Kidney tubule cell (primary cell): Measurements from ENCODE around the gene TBC1D26.
A peak's percentile ranks its signal among the peaks of the same experiment; 100 is the strongest.
"Not testable (repeated sequence)": the region's sequence is repeated elsewhere in the genome, so short reads cannot be mapped to it uniquely, and the experiment has no call there.

Experiments
- DNase-seq: peaks from one replicate; pipeline ENCODE4 v3.0.0-alpha.2; 2018; ENCODE audit warnings: low spot score

TBC1D26 gene

DNA sequence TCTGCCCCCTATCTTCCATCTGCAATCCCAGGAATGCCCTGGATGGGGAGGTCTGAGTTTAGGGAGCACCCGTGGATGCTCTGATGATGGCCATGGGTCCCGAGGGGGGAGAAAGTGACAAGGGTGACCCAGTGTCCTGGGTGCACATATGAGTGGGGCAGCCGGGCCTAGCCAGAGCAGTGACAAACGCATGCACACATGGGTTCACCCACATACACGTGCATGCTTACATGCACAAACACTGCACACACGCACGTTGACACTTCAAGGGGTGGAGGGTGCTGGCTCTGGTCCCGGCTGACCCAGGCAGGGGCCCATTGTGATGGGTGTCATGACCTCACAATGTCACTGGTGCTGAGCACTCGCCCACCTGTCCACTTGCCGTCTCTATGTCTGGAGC, at the start of gene TBC1D26:
Gene TBC1D26, plus strand, starts transcription at position 384 of the 400 bp plus-strand sequence. CDS start 3,066 bp downstream, outside the sequence.
- not testable (repeated sequence) for DNase-seq

GRCh38 chr17:15683135-15683534, 48.9 kb upstream of the TBC1D26 start:
- not testable (repeated sequence) for DNase-seq

- peak; percentile 53 for DNase-seq
Observed at GRCh38 chr17:15683824-15684478, 48.1 kb upstream of the TBC1D26 start, which contains the start of gene TRIM16. TRIM16 (minus strand) TSS chr17:15684311; CDS start chr17:15651609, 32,702 bp downstream.

DNA sequence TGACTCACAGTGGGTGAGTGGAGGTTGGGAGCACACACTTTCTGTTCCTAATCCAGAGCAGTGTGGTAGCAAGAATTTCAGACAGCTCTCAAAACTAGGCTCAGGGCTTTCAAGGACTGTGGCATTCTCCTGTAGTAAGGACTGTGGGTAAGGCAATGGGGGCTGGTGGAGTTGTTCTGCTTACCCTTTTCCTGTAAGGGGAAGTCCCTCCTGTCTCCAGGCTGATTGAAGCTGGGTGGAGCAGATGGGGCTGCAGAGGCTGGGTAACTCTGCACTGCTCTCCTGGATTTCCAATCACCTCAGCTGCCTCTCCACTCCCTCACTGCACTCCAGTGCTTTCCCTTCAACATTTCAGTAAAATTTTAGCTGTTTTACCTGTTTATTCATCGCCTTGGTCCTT, 44.6 kb upstream of the TBC1D26 start:
- not testable (repeated sequence) for DNase-seq

GRCh38 chr17:15698967-15699366, 33.1 kb upstream of the TBC1D26 start:
- not testable (repeated sequence) for DNase-seq

GRCh38 chr17:15699413-15699924, 32.6 kb upstream of the TBC1D26 start, which contains the start of gene ZNF286A:
ZNF286A (plus strand) TSS chr17:15699752; CDS start chr17:15700330, 578 bp downstream.
- DNase-seq = peak; percentile 100

GRCh38 chr17:15699937-15700336, 32.1 kb upstream of the TBC1D26 start:
- not testable (repeated sequence) for DNase-seq

DNA sequence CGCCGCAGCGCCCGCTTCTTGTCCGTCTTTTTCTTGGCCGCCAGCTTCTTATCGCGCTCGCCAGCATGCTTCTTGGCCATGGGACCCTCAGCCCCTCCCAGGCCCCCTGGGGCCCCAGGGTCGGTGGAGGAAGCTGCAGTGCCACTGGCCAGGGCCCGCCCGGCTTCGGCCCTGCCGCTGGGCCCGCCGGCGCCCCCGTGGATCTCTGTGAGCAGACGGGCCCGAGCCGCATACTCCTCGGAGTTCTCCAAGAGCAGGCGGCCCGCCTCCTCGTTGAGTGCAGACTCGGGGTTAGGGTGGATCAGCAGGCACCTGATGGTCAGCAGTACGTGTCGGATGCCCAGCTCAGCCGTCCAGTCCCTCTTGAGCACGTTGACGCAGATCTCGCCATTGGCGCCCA, 27.8 kb upstream of the TBC1D26 start:
- not testable (repeated sequence) for DNase-seq

GRCh38 chr17:15704813-15705212, 27.3 kb upstream of the TBC1D26 start:
- DNase-seq = not testable (repeated sequence)

DNA sequence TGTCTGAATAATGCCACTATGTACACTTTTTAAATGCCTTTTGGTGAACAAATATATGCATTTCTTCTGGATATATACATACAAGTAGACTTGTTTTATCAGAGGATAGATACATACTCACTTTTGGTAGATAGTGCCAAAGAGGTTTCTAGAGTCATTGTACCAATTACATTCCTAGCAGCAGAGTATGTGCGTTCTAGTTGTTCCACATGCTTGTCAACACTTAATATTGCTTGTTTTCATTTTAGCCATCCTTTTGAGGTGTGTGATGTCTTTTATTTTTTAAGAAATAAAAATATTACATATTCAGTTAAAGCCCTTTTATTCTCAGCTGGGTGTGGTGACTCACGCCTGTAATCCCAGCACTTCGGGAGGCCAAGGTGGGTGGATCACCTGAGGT, 23.2 kb upstream of the TBC1D26 start:
- DNase-seq = not testable (repeated sequence)

- not testable (repeated sequence) for DNase-seq
Observed at GRCh38 chr17:15716601-15717563, 15.2 kb upstream of the TBC1D26 start.

DNA sequence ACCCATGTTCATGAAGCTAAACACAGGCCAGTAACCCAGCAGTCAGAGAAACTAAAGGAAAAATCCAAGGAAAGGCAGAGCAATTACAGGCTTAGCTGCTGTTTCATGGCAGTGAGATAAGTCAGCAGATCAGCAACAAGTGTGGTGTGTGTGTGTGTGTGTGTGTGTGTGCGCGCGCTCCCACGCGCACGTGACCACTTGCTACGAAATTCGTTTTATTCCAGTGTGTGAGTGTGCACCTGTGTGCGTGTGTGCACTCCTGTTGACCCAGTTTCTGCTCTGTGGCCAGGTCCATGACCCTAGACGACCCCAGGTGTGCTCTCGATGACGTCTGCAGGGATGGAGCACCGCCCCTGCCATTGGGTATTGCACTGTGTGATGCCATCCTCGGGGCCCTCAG, 1.5 kb upstream of the TBC1D26 start:
- DNase-seq = not testable (repeated sequence)

DNA sequence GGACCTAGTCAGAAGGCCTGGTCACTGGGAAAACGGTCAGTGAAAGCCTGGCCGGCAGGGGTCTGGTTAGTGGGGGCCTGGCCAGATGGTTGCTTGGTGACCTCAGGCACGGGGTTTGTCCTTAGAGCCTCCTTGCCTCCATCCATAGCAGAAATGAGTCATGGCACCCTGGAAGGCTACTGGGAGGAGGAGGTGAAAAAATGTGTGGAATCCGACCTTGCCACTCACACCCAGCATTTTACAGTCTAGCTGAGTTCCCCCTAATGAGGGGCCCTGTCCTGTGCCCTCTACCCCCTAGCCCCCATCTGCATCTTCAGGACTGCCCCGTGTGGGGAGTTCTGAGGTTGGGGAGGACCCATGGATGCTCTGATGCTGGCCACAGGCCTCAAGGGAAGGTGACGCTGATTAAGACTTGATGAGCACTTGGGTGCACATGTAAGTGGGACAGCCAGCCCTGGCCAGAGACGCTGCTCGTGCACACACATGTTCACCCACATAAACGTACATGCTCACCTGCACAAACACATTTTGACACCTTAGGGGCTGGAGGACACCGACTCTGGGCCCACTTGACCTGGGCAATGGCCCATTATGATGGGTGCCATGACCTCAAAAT, 1.2 kb downstream of the TBC1D26 start:
- not testable (repeated sequence) for DNase-seq

DNA sequence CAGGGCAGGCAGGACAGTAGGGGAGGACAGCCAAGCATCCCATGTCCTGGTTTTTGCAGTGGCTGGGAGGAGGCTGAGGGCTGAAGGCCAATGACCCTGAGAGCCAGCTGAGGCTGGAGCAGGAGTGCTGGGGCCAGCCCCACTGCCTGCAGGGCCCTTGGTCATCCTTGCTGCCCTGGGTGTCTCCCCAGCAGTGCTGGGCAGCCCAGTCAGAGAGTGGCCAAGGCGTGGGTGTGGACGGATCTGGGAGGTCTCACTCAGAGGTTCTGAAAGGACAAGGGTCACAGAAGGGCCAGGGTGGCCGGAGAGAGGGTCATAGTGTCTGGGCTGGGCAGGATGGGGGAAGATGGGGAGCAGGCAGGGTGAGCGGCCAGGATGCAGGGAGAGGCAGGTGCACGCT, 4.5 kb downstream of the TBC1D26 start:
- DNase-seq = not testable (repeated sequence)

- no peak for DNase-seq
Observed at GRCh38 chr17:15738066-15738465, 6.0 kb downstream of the TBC1D26 start.

- not testable (repeated sequence) for DNase-seq
Observed at GRCh38 chr17:15739259-15739658, 7.2 kb downstream of the TBC1D26 start.

DNA sequence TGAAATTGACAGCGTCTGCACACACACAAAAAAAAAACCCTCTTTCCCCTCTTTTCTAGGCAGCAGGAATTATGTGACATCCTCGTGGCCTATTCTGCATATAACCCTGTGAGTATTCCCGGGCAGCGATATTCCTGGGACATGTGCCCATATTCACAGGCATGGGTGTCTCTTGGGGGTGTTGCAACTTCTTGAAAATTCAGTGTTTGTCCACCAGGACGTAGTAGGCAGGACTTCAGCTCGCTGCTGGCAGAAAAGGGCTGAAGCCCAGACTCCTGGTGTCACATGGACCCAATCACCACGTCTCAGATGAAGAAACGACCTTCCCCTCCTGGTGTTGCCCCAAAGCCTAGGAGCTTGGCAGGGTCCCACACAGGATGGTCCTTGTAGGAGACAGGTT, 8.0 kb downstream of the TBC1D26 start:
- not testable (repeated sequence) for DNase-seq

DNA sequence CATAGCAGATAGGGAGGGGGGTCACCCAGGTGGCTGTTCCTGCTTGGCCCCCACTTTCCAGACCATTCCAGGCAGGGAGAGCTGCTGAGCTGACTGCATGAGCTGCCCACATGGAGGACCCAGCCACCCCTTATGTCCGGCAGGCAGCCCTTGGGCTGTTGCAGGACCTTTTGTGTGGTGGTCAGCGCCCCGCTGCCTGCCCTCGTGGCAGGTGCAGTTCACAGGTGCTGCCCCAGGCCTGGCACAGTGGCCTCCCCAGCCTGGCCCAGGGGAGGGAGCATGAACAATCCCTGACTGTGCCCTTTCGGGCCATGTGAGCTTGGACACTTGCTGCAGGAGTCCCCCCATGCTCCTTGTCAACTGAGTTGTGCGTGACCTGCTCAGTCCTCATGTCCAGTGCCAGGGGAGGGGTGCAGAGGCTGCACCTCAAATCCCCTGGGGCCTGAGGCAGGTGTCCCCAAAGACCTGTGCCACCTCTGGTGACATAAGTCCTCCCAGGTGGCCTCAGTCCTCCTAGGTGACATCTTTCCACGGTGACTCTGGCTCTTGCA, 8.6 kb downstream of the TBC1D26 start:
- no peak for DNase-seq

- DNase-seq = no peak
Observed at GRCh38 chr17:15741624-15742023, 9.5 kb downstream of the TBC1D26 start.

- no peak for DNase-seq
Observed at GRCh38 chr17:15742051-15742795, 10.1 kb downstream of the TBC1D26 start.

- DNase-seq = no peak
Observed at GRCh38 chr17:15742921-15743320, 10.8 kb downstream of the TBC1D26 start.
